ENCODE data around the gene RHOV.

RHOV gene

DNA sequence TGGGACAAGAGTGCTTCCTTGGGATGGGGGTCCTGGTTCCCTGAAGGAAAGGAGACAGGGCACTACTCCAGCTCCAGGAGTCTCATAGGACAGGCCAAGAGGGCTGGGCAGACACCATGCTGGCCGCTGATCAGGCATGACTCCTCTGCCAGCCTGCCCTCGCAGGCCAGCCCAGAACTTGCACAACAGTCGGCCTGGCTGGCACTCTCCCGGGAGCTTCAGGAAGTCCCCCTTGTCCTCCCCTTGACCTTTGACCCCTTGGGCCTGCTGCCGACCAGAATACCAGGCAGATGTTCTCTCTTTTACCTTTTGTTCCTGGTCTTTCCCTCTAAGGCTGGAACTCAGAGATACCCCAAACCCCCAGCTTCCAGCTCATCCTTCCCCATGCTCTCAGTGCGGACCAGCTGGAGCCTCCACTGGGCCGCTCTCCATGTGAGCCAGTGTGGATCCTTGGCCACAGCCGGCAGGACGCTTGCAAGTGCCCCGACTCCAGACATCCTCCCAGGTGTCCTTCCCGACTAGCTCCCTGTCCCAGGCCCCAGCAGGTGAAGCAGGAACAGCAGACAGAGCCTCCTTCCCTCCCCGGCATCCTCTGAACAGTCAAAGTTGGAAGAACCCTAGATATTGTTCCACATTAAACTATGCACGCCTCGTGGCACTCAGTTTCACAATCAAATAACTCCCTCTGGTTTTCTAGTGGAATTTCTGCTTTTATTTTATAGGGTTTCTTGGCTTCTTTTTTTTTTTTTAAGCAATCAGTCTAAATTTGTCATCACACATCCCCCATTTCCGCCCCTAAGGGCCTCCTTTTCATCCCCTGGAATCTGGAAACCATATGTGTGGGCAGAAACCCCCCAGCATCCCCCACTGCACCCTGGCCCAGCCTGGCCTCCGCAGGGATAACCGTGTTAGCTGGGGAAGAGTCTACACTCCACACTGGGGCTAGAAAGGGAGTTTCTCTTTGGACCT, 35.9 kb upstream of the RHOV start:
- no peaks in the 10 kb centered on the region for H3K36me3 Mint-ChIP-seq
- no peak overlapping the region for H3K4me3 Mint-ChIP-seq
- H3K4me1 Mint-ChIP-seq (ENCODE audit: low read depth), result peaks cover 8% of the 10 kb centered on the region
- H3K27me3 Mint-ChIP-seq, result no peaks in the 10 kb centered on the region
- no peak overlapping the region for H3K27ac Mint-ChIP-seq
- H3K9me3 Mint-ChIP-seq (ENCODE audit: low read depth), result no peaks in the 10 kb centered on the region

DNA sequence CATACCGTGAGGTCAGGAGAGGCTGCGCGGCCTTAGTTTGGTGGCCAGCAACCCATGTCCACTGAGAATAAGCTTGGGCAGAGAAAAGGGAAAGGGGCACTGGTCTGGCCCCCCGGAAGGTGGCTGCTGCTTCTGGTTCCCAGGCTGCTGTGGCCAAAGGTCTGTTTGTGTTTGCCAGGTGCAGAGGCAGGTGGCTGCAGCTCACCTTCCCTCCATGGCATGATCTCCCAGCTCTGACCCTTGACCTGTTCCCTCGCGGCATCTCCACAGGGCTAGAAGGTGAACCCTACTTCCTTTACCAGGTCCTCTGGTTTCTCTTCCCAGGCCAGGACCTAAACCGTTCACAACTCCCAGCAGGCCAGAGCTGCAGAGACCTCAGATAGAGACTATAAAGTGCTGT, 34.1 kb upstream of the RHOV start:
- Mint-ChIP-seq H3K36me3 (peaks cover 3% of the 10 kb centered on the region), H3K4me3 (peak overlapping the region; percentile 63), H3K9me3 (ENCODE audit: low read depth) (no peaks in the 10 kb centered on the region), H3K4me1 (ENCODE audit: low read depth) (peaks cover 16% of the 10 kb centered on the region), H3K27me3 (no peaks in the 10 kb centered on the region), H3K27ac (peak overlapping the region; percentile 79)

- H3K4me1 Mint-ChIP-seq (ENCODE audit: low read depth), result peaks cover 20% of the 10 kb centered on the region
- H3K9me3 Mint-ChIP-seq (ENCODE audit: low read depth), result no peaks in the 10 kb centered on the region
- peak overlapping the region; percentile 79 for H3K4me3 Mint-ChIP-seq
- peaks cover 3% of the 10 kb centered on the region for H3K36me3 Mint-ChIP-seq
- H3K27ac Mint-ChIP-seq, result peak overlapping the region; percentile 72
- no peaks in the 10 kb centered on the region for H3K27me3 Mint-ChIP-seq
Measured at GRCh38 chr15:40906991-40907802, 33.2 kb upstream of the RHOV start.

DNA sequence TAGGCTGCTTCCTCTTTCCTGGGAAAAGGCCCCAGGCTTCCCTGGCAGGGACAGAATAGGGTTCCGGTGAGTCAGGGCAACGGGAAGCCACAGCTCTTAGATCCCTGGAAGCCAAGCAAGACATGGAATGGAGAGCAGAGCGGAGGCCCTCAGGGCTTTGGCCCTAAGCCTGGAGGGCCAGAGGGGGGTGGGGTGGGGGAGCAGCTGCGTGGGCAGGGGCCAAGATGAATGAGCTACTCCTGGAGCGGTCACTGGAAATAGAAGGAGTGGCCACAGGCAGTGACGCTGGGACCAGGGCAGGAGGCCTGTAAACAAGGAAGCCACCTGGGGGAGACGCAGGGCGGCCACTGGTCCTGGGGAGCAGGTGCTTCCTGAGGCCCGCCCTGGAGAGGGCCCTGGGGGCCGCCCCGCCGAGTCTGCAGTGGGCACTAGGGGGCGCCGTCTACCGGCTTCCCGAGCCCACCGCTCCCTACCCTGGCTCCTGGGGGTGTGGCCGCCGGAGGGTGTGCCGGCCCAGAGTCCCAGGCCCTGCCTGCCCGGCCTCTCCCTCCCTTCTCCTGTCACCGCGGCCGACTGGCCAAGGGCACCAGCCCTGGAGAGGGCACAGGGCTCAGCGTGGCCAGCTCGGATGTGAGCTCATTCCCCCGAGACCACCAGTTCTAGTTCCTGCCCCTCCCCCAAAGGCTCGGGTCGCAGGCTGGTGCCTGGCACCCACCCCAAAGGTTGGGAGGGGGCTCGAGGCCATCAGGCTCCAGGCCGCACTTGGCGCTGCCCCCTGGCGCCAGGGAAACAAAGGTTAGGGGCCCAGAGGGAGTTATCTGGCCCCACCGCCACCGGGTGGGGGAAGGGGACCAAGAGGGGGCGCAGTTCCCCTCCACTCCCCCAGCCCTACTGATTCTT, 32.3 kb upstream of the RHOV start:
- Mint-ChIP-seq H3K27me3 (no peaks in the 10 kb centered on the region), H3K9me3 (ENCODE audit: low read depth) (no peaks in the 10 kb centered on the region), H3K4me3 (peak overlapping the region; percentile 79), H3K27ac (no peak overlapping the region), H3K4me1 (ENCODE audit: low read depth) (peaks cover 20% of the 10 kb centered on the region), H3K36me3 (peaks cover 3% of the 10 kb centered on the region)

DNA sequence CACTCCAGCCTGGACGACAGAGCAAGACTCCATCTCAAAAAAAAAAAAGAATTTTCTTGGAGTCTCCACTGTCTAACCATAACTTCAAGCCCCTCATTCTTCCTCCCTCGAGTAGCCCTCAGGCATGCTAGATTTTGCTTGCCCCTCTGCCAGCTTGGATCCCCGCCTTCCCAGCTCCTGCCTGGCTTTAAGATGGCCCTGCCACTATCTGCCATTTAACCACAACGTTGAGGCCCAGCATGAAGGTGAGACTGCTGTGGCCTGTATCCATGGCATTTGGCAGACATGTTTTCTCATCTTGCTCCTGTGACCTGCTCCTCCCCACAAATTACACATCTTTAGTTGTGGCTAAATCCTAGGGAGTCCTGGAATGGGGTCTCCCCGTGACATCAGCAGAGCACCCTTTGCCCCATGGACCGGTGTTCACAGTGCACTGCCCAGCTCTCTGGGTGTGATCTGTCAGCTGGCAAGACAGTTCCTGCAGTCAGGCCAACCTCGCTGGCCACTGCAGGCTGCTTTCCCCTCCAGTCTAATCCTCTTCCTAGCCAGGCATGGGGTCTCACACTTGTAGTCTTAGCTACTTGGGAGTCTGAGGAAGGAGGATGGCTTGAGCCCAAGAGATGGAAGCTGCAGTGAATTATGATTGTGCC, 30.6 kb upstream of the RHOV start:
- Mint-ChIP-seq H3K36me3 (peaks cover 5% of the 10 kb centered on the region), H3K4me1 (ENCODE audit: low read depth) (peaks cover 24% of the 10 kb centered on the region), H3K4me3 (no peak overlapping the region), H3K27ac (no peak overlapping the region), H3K27me3 (no peaks in the 10 kb centered on the region), H3K9me3 (ENCODE audit: low read depth) (no peaks in the 10 kb centered on the region)

DNA sequence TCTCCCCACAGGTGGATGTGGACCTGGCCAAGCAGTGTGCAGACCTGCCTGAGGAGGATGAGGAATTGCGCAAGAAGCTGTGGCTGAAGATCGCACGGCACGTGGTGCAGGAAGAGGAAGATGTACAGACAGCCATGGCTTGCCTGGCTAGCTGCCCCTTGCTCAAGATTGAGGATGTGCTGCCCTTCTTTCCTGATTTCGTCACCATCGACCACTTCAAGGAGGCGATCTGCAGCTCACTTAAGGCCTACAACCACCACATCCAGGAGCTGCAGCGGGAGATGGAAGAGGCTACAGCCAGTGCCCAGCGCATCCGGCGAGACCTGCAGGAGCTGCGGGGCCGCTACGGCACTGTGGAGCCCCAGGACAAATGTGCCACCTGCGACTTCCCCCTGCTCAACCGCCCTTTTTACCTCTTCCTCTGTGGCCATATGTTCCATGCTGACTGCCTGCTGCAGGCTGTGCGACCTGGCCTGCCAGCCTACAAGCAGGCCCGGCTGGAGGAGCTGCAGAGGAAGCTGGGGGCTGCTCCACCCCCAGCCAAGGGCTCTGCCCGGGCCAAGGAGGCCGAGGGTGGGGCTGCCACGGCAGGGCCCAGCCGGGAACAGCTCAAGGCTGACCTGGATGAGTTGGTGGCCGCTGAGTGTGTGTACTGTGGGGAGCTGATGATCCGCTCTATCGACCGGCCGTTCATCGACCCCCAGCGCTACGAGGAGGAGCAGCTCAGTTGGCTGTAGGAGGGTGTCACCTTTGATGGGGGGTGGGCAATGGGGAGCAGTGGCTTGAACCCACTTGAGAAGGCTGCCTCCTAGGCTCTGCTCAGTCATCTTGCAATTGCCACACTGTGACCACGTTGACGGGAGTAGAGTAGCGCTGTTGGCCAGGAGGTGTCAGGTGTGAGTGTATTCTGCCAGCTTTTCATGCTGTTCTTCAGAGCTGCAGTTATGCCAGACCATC, 28.8 kb upstream of the RHOV start:
- peaks cover 6% of the 10 kb centered on the region for H3K36me3 Mint-ChIP-seq
- H3K4me3 Mint-ChIP-seq, result no peak overlapping the region
- H3K9me3 Mint-ChIP-seq (ENCODE audit: low read depth), result no peaks in the 10 kb centered on the region
- no peaks in the 10 kb centered on the region for H3K27me3 Mint-ChIP-seq
- no peak overlapping the region for H3K27ac Mint-ChIP-seq
- H3K4me1 Mint-ChIP-seq (ENCODE audit: low read depth), result peaks cover 27% of the 10 kb centered on the region

GRCh38 chr15:40901053-40901443, 27.0 kb upstream of the RHOV start:
- Mint-ChIP-seq H3K4me1 (ENCODE audit: low read depth) (peaks cover 29% of the 10 kb centered on the region), H3K9me3 (ENCODE audit: low read depth) (no peaks in the 10 kb centered on the region), H3K27me3 (no peaks in the 10 kb centered on the region), H3K36me3 (peaks cover 6% of the 10 kb centered on the region), H3K27ac (no peak overlapping the region), H3K4me3 (no peak overlapping the region)

DNA sequence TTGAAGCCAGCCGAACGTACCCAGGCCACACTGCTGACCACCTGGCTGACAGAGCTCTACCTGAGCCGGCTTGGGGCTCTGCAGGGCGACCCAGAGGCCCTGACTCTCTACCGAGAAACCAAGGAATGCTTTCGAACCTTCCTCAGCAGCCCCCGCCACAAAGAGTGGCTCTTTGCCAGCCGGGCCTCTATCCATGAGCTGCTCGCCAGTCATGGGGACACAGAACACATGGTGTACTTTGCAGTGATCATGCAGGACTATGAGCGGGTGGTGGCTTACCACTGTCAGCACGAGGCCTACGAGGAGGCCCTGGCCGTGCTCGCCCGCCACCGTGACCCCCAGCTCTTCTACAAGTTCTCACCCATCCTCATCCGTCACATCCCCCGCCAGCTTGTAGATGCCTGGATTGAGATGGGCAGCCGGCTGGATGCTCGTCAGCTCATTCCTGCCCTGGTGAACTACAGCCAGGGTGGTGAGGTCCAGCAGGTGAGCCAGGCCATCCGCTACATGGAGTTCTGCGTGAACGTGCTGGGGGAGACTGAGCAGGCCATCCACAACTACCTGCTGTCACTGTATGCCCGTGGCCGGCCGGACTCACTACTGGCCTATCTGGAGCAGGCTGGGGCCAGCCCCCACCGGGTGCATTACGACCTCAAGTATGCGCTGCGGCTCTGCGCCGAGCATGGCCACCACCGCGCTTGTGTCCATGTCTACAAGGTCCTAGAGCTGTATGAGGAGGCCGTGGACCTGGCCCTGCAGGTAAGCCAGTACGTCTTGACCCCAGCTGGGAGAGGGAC, 26.4 kb upstream of the RHOV start:
- H3K36me3 Mint-ChIP-seq, result peaks cover 6% of the 10 kb centered on the region

GRCh38 chr15:40899536-40900207, 25.6 kb upstream of the RHOV start:
- Mint-ChIP-seq H3K4me3 (no peak overlapping the region), H3K27ac (no peak overlapping the region), H3K9me3 (ENCODE audit: low read depth) (no peaks in the 10 kb centered on the region), H3K36me3 (peaks cover 6% of the 10 kb centered on the region), H3K4me1 (ENCODE audit: low read depth) (peaks cover 41% of the 10 kb centered on the region), H3K27me3 (no peaks in the 10 kb centered on the region)

More for the DNA sequence above, 26.4 kb upstream of the RHOV start:
- H3K4me3 Mint-ChIP-seq, result no peak overlapping the region
- H3K9me3 Mint-ChIP-seq (ENCODE audit: low read depth), result no peaks in the 10 kb centered on the region
- no peak overlapping the region for H3K27ac Mint-ChIP-seq
- no peaks in the 10 kb centered on the region for H3K27me3 Mint-ChIP-seq
- peaks cover 34% of the 10 kb centered on the region for H3K4me1 Mint-ChIP-seq (ENCODE audit: low read depth)

DNA sequence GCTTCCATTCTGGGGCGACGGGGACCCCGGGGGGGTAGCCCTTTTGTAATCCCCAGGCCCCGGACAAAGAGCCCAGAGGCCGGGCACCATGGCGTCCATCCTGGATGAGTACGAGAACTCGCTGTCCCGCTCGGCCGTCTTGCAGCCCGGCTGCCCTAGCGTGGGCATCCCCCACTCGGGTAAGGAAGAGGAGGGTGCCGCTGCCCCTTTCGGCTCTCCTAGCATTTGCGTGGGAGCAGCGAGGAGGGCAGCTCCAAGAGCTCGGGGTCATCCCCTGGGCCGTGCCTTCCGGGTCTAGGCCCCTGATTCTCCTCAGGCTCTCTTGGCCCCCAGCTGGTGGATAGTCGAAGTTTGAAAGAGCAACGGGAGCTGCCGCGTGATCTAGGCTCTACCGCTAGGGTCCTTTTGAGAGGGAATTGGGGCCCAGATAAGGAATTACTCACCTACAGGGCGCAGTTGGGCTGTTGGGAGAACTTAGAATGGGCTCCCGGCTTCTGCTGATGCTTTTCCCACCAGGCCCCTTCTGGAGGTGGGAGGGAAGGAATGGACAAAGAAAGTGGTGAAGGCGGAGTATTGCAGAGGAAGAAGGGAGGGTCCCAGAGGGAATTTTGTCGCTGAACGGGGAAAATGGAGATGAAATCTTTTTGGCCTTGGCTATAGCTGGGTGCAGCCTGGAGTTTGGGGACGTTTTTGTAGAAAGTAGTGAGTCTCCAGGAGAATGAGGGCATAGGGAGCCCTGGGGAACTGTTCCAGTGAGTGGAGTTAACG, 20.8 kb upstream of the RHOV start:
- Mint-ChIP-seq H3K27ac (peak overlapping the region; percentile 86), H3K27me3 (no peaks in the 10 kb centered on the region), H3K4me1 (ENCODE audit: low read depth) (peaks cover 37% of the 10 kb centered on the region), H3K9me3 (ENCODE audit: low read depth) (no peaks in the 10 kb centered on the region), H3K4me3 (peak overlapping the region; percentile 99), H3K36me3 (peaks cover 2% of the 10 kb centered on the region)

DNA sequence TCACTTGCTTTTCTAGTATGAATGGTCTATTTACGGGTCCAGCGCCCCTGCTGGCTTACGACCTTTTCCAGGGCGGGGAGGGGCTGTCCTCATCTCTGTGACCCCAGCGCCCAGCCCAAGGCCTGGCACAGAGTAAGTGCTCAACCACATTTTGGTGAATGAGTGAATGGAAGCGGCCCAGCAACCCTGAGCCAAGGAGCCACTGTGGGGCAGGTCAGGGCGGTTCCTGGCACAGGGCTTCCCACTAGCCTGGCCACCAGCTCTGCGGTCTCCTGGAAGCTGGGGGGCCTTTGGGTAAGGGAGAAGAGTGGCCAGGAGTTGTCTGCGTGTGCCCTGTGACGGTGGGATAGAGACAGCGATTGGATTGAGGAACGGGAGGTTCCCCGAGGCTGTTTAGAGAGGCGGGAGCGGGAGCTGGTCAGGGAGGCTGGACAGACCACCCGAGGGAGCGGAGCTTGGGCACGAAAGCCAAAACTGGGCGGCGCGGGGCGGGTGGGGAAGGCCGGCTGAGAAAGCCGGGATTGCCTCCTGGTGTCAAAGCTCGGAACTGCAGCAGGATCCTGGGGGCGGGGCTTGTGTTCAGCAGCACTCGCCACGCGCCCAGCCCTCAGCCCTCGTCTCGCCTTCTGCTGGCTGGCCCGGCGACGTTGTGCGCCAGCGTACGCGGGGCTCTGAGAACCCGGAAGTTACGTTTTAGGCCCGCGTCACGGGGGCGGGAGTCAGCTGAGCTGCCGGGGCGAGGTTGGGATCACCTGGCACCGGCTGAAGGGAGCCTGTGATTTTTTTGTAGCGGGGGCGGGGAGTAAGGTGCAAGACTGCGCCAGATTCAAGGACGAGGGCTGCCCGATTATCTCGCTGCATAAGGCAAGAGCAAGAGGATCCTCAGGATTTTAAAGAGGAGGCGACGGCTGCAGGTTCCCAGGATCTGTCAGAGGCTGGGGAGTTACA, 20.0 kb upstream of the RHOV start, which contains the start of gene VPS18:
TSS of gene VPS18 (plus strand) at position 718 of the 948 bp plus-strand sequence. CDS start 319 bp downstream, outside the sequence.
- H3K9me3 Mint-ChIP-seq (ENCODE audit: low read depth), result no peaks in the 10 kb centered on the region
- H3K27me3 Mint-ChIP-seq, result no peaks in the 10 kb centered on the region
- H3K36me3 Mint-ChIP-seq, result peaks cover 2% of the 10 kb centered on the region
- peak within 1 kb of the TSS; percentile 90 for H3K27ac Mint-ChIP-seq
- H3K4me3 Mint-ChIP-seq, result peak within 1 kb of the TSS; percentile 99
- H3K4me1 Mint-ChIP-seq (ENCODE audit: low read depth), result peaks cover 37% of the 10 kb centered on the region

All from activated naive CD8-positive, alpha-beta T cell (primary cell).